IMR-90 (cell line): ENCODE data around the gene OPHN1.

Experiments
- FOS ChIP-seq: fragments of 150-350 bp; IDR thresholded peaks from 2 replicates; pipeline ENCODE4 v1.6.1; 2016; ENCODE audit warnings: low read depth, low read length
- MAFK ChIP-seq: IDR thresholded peaks from 2 replicates; pipeline ENCODE4 v1.6.1; 2012; ENCODE audit warnings: low read depth, low read length, improper control_type of control experiment

GRCh38 chrX:68451720-68452119 lies 18.4 kb upstream of the OPHN1 start:
- TF ChIP-seq MAFK (no peak), FOS (no peak)
